Heart left ventricle (tissue), 13 donors: Measurements from ENCODE around the gene ADARB1.

Experiments
- CTCF ChIP-seq, 12 donors: fragments of 200-600 bp; sonication (generic) in 4 of 12; IDR thresholded peaks; one replicate each; pipeline versions ENCODE4 v1.5.0 to v1.8.0; 2018 to 2022; ENCODE audit warnings: antibody characterized with exemption in 12 of 12, mild to moderate bottlenecking in 5 of 12
- POLR2A ChIP-seq, 2 donors: fragments of 450-650 bp; IDR thresholded peaks; one replicate each; pipeline ENCODE4 v1.6.1; 2017; ENCODE audit warnings: antibody characterized with exemption in 2 of 2, mild to moderate bottlenecking in 2 of 2, moderate library complexity in 2 of 2
- donor health status: ischemic (EF 13 %, LVEDD 7.1; RV severe dilation, severe dysfunction).
- donor health status: DM: no; HTN: yes; CAD: no.
- donor health status: DM: no; HTN: no; CAD: no.
- donor health status: ischemic (EF 25% LVEDD 6.9; RV normal size, moderate dysfunction).
- donor health status: ischemic (EF 25% LVEDD 5.7; RV mildly dilated, moderate dysfunction).
- donor health status: ischemic (EF 35%, LVEDD 5.7; RV mildly dilated, moderate dysfunction).
- donor health status: nonischemic (EF 11% LVEDD 7.7; RV severe dilation, severe dysfunction).
- donor health status: DM: yes; HTN: yes; CAD: no.
- donor health status: PGD.
- donor health status: ischemic (EF 29% LVEDD 5.4; RV normal size, mild dysfunction).
- donor health status: nonischemic (EF 23%, LVEDD 6.1; RV moderate dilation, normal function).

- TF ChIP-seq CTCF (IDR thresholded peaks at IDR 0.05) (no peak), POLR2A (IDR thresholded peaks at IDR 0.05) (no peak)
These were observed 80.4 kb downstream of the ADARB1 start for GRCh38 chr21:45154511-45155508.
